Hepatocyte (in vitro differentiated cells): ENCODE measurements around the gene ANXA1. TPM values are rescaled to one million over a fixed set of nuclear protein-coding genes. Genes with fewer than 3 reads are reported as not detected.
"Not testable (repeated sequence)": the region's sequence is repeated elsewhere in the genome, so short reads cannot be mapped to it uniquely, and the experiment has no call there.

ENCODE experiments used
- DNase-seq: peaks from one replicate; pipeline ENCODE4 v3.0.0-alpha.2; 2016; ENCODE audit warnings: low spot score
- H2AFZ ChIP-seq: fragments of 200-600 bp; sonication (generic); 2 replicates; pipeline ENCODE4 v1.6.0; 2016; ENCODE audit warnings: antibody characterized with exemption, mild to moderate bottlenecking
- H3K27ac ChIP-seq: fragments of 200-600 bp; sonication (generic); 2 replicates; pipeline ENCODE4 v1.5.1; 2016; ENCODE audit warnings: mild to moderate bottlenecking
- H3K27me3 ChIP-seq: fragments of 200-600 bp; sonication (generic); 2 replicates; pipeline ENCODE4 v1.6.1; 2016
- H3K36me3 ChIP-seq: fragments of 200-600 bp; sonication (generic); replicated peaks from 2 replicates; pipeline ENCODE4 v1.5.1; 2016; ENCODE audit warnings: low read depth; ENCODE audit not compliant: insufficient read depth
- H3K4me1 ChIP-seq: fragments of 200-600 bp; sonication (generic); 2 replicates; pipeline ENCODE4 v1.5.1; 2016; ENCODE audit warnings: mild to moderate bottlenecking, moderate library complexity; ENCODE audit not compliant: insufficient read depth
- H3K4me2 ChIP-seq: fragments of 200-600 bp; sonication (generic); 2 replicates; pipeline ENCODE4 v1.6.0; 2016
- H3K4me3 ChIP-seq: fragments of 200-600 bp; sonication (generic); 2 replicates; pipeline ENCODE4 v1.5.1; 2016; ENCODE audit warnings: mild to moderate bottlenecking
- H3K79me2 ChIP-seq: fragments of 200-600 bp; sonication (generic); 2 replicates; pipeline ENCODE4 v1.6.0; 2017; ENCODE audit warnings: mild to moderate bottlenecking
- H3K9me2 ChIP-seq: fragments of 200-600 bp; sonication (generic); replicated peaks from 2 replicates; pipeline ENCODE4 v1.6.0; 2017; ENCODE audit warnings: mild to moderate bottlenecking; ENCODE audit not compliant: insufficient read depth
- H3K9me3 ChIP-seq: fragments of 200-600 bp; sonication (generic); 2 replicates; pipeline ENCODE4 v1.5.1; 2016; ENCODE audit warnings: low read depth, mild to moderate bottlenecking
- H4K20me1 ChIP-seq: fragments of 200-600 bp; sonication (generic); 2 replicates; pipeline ENCODE4 v1.6.0; 2016; ENCODE audit warnings: mild to moderate bottlenecking; ENCODE audit not compliant: insufficient read depth, poor library complexity, severe bottlenecking
- EZH2 ChIP-seq: fragments of 200-600 bp; sonication (generic); IDR thresholded peaks from 2 replicates; pipeline ENCODE4 v1.6.1; 2016; ENCODE audit warnings: antibody characterized with exemption, mild to moderate bottlenecking, borderline replicate concordance
- EZH2phosphoT487 ChIP-seq: fragments of 200-600 bp; sonication (generic); IDR thresholded peaks from one replicate; pipeline ENCODE4 v1.6.1; 2018; ENCODE audit warnings: antibody characterized with exemption, mild to moderate bottlenecking, low read depth, moderate library complexity; ENCODE audit not compliant: unreplicated experiment, severe bottlenecking
- WGBS: methylation state at CpG from one replicate; pipeline ENCODE4 v1.1.6; 2016; ENCODE audit warnings: low lambda C conversion rate; ENCODE audit errors: missing lambda C conversion rate; 5-methylcytosine and 5-hydroxymethylcytosine counted together
- polyA plus RNA-seq: library from polyadenylated mRNA; unstranded; fragments of >200 nt; fragmentation: Nextera tagmentation; extraction: Ambion mirVana; gene quantifications from 2 replicates; pipeline ENCODE4 v1.2.1, GENCODE V29; 2016
- total RNA-seq: library from RNA; depleted of rRNA; stranded (reverse); fragments of >200 nt; gene quantifications from 2 replicates; pipeline ENCODE4 v1.2.3, GENCODE V29; 2014
- TF ChIP-seq, protein P1 (sequence below): fragments of 200-600 bp; sonication (generic); IDR thresholded peaks from 2 replicates; pipeline ENCODE4 v1.5.1; 2016; ENCODE audit warnings: antibody characterized with exemption, mild to moderate bottlenecking; ENCODE audit not compliant: poor library complexity

Gene ANXA1
- total and polyA plus RNA-seq, 2 experiments from 2014 or later: 254 to 279 TPM

DNA sequence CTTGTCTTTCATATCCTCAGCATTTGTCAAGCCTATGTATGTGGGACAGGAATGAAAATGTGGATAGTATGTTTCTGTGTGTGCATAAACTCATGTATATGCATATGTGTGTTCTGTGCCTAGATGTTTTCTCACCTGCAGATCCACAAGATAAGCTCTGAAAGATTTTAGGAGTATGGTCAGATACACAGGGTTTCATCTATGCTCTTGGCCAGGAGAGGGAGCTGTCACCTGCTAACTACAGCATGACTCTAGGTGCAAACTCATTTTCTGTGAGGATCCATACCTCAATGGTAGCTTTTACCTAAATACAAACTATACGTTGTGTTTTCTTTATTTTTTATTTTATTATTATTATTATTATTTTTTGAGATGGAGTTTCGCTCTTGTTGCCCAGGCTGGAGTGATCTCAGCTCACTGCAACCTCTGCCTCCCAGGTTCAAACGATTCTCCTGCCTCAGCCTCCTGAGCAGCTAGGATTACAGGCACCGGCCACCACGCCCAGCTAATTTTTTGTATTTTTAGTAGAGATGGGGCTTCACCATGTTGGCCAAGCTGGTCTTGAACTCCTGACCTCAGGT, 44.1 kb upstream of the ANXA1 start:
- H3K4me1 ChIP-seq, H3K36me3 ChIP-seq, H2AFZ ChIP-seq, H3K4me2 ChIP-seq, H3K9me2 ChIP-seq, H3K4me3 ChIP-seq, H3K27me3 ChIP-seq, H4K20me1 ChIP-seq, H3K9me3 ChIP-seq, H3K79me2 ChIP-seq, H3K27ac ChIP-seq: not testable (repeated sequence)
- TF ChIP-seq, protein P1, sequence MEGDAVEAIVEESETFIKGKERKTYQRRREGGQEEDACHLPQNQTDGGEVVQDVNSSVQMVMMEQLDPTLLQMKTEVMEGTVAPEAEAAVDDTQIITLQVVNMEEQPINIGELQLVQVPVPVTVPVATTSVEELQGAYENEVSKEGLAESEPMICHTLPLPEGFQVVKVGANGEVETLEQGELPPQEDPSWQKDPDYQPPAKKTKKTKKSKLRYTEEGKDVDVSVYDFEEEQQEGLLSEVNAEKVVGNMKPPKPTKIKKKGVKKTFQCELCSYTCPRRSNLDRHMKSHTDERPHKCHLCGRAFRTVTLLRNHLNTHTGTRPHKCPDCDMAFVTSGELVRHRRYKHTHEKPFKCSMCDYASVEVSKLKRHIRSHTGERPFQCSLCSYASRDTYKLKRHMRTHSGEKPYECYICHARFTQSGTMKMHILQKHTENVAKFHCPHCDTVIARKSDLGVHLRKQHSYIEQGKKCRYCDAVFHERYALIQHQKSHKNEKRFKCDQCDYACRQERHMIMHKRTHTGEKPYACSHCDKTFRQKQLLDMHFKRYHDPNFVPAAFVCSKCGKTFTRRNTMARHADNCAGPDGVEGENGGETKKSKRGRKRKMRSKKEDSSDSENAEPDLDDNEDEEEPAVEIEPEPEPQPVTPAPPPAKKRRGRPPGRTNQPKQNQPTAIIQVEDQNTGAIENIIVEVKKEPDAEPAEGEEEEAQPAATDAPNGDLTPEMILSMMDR: peak; percentile 66
- WGBS: 62% methylated on average over 5 of the region's 5 CpGs
- peak; percentile 71 for DNase-seq

DNA sequence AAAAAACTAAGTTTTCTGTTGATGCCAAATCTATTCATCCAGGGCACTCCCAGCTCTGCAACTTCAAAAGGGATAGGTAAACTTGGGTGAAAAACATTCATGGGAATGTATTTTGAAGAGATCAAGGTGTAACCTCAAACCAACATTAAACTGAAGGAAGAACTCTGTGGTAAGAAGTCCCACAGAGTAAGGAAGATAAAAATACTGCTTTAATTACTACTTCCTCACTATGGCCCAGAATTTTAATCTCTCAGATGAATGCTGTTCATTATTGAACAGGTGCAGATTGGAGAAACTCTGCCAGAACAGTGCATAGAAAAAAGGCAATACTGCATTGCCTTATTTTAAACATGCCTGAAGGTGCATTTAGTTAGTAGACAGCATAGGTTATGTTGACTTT, 37.6 kb upstream of the ANXA1 start:
- Histone ChIP-seq H3K4me1 (no peaks in the 10 kb centered on the region), H2AFZ (no peak overlapping the region), H3K79me2 (no peaks in the 10 kb centered on the region), H3K9me3 (no peaks in the 10 kb centered on the region), H3K4me3 (no peak overlapping the region), H3K4me2 (no peak overlapping the region), H3K36me3 (no peaks in the 10 kb centered on the region), H3K9me2 (no peaks in the 10 kb centered on the region), H4K20me1 (no peaks in the 10 kb centered on the region), H3K27me3 (no peaks in the 10 kb centered on the region), H3K27ac (no peak overlapping the region)
- TF ChIP-seq, protein P1: no peak
- TF ChIP-seq EZH2: no peak
- no peak for TF ChIP-seq EZH2phosphoT487
- no peak for DNase-seq

DNA sequence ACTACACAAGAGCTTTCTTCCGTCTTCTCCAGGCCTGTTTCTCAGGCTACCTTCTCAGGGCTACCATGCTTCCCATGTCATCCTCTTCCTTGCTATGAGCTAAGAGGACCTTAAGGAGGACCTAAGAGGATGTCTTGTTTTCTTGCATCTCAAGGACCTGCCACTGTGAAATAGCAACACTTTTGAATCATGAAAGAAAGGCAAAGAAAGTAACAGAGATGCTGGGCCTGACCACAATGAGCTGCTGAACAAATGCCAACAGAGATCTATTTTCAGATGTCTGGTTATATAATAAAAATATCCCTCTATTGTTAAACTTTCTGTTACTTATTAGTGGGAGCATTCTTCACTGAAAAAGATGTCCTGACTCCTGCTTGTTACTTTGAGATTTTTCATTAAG, 36.7 kb upstream of the ANXA1 start:
- no peak for TF ChIP-seq EZH2
- Histone ChIP-seq H3K27me3 (no peaks in the 10 kb centered on the region), H3K4me2 (no peak overlapping the region), H3K27ac (no peak overlapping the region), H3K9me3 (no peaks in the 10 kb centered on the region), H3K36me3 (no peaks in the 10 kb centered on the region), H4K20me1 (no peaks in the 10 kb centered on the region), H3K79me2 (no peaks in the 10 kb centered on the region), H3K4me3 (no peak overlapping the region), H3K4me1 (no peaks in the 10 kb centered on the region), H3K9me2 (no peaks in the 10 kb centered on the region), H2AFZ (no peak overlapping the region)
- WGBS: 100% methylated on average over 1 of the region's 1 CpG
- no peak for DNase-seq

DNA sequence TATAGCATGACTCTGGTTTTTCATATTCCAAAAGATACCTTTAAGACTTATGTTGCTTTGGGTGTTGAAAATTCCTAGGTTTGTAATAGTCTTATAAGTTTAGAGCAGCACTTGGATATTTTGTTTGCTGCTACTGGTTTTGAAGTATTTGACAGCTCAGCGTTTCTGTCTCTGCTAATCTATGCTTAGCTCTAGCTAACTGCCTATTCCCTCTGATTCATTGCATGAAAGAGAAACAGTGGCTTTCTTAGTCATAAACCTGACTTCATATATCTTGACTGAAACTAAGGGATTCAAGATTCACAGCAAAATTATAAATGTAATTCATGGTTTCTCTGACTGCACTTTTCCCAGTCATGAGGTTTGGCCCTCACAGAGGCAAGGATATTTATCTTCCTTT, 35.6 kb upstream of the ANXA1 start:
- Histone ChIP-seq H3K4me2 (no peak overlapping the region), H3K9me2 (no peaks in the 10 kb centered on the region), H3K27ac (peak overlapping the region; percentile 62), H3K79me2 (no peaks in the 10 kb centered on the region), H3K4me3 (no peak overlapping the region), H3K9me3 (no peaks in the 10 kb centered on the region), H3K4me1 (no peaks in the 10 kb centered on the region), H3K36me3 (no peaks in the 10 kb centered on the region), H4K20me1 (no peaks in the 10 kb centered on the region), H3K27me3 (no peaks in the 10 kb centered on the region), H2AFZ (no peak overlapping the region)
- no peak for TF ChIP-seq EZH2
- no peak for TF ChIP-seq EZH2phosphoT487
- TF ChIP-seq, protein P1: no peak
- peak; percentile 49 for DNase-seq
- WGBS: 20% methylated on average over 1 of the region's 1 CpG
